Islet of Langerhans (tissue), 1 donor: Measurements from ENCODE around the gene BORCS8.
"Not testable (repeated sequence)": the region's sequence is repeated elsewhere in the genome, so short reads cannot be mapped to it uniquely, and the experiment has no call there.

ENCODE experiments used
- FAIRE-seq: peaks from one replicate; lab custom pipeline; 2011; peaks lifted over from hg19 to GRCh38; lab: Jason Lieb, UNC

Gene BORCS8

DNA sequence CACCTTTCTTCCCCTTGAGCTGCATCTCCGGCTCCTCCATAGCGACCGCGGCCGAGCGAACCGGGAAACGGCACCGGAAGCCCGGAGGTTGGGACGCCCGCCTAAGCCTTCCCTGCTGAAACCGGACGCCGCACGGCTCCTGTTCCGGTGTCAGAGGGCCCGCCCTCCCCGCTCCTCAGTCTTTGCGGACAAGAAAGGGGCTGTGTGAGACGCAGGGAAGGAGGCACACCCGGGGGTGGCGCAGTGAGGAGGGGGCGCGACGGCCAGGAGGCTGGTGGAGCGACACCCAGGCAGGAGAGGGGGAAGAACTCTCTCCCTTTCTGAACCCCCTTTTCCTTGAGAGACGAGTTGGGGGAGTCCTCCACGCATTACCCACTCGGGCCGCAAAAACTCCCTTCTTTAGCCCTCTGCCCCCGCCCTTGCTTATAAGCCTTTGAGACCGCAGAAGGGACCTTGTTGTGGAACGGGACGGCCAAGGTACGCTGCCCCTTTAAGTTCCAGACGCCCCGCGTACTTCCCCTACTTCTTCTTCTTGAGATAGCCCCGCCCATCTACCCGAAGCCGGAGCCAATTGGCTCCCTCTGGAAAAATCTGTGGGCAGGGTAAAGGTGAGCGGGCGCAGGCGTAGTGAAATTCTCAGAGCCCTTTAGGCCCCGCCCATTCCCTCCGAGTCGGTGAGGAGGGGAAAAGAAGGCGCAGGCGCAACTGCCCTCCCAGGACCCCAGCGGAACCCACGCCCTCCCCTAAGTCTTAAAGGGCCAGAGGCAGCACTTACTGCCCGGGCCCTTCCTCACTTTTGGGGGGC is at the start of gene BORCS8, which contains the start of gene RFXANK:
BORCS8 (minus strand) TSS at position 75 of the 805 bp plus-strand sequence; CDS start at position 40, 35 bp downstream.
RFXANK (plus strand) TSS at position 181 of the 805 bp plus-strand sequence. CDS start 1,689 bp downstream, outside the sequence.
- peak; percentile 84 for FAIRE-seq

DNA sequence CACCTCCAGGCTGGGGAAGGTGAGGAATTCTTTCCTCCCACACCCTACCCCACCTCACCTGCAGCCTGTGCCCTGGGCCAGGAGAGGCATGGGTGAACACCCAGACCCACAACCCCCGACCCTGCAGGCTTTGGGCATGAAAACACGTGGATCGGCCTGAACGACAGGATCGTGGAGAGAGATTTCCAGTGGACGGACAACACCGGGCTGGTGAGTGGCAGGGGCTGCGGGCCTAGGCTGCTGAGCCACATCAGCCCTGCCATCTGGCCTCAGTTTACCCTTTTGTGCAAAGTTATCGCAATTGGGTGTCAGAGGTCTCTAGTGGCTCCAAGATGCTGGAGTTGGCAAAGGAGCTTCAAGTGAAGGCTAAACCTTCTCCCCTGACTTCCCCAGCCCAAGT is 48.5 kb upstream of the BORCS8 start:
- no peak for FAIRE-seq

DNA sequence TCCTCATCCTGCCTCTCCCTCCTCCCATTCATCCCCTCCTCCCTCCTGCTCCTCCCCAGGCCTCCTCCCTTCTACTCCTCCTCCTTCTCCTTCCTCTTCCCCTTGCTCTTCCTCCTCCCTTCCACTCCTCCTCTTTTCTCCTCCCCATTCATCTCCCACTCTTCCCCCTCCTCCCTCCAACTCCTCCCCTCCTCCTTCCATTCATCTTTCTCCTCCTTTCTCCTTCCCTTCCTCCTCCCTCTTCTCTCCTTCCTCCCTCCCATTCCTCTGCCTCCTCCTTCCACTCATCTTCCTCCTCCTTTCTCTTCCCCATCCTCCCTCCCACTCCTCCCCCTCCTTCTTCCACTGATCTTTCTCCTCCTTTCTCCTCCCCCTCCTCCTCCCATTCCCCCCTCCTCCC is 47.7 kb upstream of the BORCS8 start:
- FAIRE-seq = no peak

DNA sequence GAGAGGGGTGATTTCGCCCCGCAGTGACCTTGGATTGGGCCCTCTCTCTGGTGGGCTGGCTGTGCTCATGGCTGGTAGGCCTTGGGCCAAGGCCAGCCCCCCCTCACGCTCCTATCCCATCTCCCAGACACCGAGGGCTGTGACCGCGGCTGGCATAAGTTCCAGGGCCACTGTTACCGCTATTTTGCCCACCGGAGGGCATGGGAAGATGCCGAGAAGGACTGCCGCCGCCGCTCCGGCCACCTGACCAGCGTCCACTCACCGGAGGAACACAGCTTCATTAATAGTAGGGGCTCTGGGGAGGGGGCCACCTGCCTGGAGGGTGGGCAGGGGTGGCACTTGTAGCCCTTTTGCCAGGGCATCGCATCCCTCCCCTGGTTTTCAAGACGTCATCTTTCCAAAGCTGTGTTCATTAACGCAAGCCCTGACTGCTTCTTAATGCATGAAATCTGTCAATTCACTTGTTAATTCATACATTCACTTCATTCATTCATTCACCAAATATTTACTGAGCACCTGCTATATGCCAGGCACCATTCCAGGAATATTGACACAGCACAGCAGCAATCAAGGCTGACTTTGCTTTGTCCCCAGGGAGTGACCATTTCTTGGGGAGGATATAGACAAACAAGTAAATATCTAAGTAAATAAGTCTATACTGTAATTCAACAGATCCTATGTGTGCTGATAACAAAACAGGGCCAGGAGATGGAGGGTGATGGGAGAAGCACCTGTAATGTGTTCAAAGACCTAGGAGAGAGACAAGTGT is 46.4 kb upstream of the BORCS8 start:
- no peak for FAIRE-seq

DNA sequence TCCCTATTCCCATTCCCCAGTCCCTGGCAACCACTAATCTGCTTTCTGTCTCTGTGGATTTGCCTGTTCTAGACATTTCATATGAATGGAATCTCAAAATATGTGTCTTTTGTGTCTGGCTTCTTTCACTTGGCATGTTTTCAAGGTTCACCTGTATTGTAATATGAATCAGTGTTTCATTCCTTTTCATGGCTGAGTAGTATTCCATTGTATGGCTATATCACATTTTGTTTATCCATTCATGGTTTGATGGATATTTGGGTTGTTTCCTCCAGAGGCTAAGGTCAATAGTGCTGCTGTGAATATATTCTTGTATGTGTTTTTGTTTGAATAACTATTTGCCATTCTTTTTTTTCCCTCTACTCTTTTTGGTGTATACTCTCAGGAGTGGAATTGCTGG is 44.2 kb upstream of the BORCS8 start:
- FAIRE-seq = no peak

DNA sequence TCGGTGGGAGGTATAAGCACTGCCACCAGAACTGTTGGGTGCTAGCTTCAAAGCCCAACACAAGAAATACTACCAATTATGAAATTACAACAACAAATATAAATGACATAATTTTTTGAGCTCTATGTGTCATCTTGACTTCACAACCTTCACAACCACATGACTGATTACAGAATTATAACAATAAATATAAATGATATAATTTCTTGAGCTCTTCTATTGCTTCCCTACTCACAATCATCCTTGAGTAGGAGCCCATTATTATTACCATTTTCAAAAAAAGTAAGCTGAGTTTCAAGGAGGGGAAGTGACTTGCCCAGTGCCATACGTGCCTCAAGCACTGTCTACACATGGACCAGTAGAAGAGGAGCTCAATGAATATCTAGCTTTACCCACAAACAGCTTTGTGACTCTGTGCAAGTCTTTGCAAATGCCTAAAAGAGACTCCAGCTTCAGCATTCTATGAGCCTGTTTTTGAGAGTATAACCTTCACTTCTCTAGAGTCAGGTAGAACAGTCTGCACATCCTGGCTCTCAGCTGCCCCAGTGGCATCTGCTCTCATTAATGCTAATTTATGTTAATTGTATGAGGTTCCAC is 42.4 kb upstream of the BORCS8 start:
- no peak for FAIRE-seq

DNA sequence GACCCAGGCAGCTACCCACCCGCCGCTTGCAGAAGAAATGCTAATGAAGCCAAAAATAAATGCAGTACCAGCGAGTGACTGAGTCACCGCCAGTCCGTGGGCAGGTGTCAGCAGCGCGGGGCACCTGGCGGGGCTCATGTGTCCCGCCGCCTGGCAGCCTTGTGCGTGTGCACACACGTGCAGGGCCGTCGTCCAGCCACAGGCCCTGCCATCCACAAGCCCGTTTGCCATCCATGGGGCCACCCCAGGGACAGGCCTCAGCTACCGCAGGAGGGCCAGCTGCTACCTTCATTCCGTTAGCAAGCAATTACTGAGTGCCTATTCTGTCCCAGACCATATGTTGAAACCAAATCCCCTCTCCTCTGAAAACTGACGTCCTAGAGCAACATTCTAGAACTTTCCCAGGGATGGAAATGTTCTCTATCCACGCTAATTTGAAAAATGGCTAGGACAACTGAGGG is 40.3 kb upstream of the BORCS8 start:
- FAIRE-seq = no peak

DNA sequence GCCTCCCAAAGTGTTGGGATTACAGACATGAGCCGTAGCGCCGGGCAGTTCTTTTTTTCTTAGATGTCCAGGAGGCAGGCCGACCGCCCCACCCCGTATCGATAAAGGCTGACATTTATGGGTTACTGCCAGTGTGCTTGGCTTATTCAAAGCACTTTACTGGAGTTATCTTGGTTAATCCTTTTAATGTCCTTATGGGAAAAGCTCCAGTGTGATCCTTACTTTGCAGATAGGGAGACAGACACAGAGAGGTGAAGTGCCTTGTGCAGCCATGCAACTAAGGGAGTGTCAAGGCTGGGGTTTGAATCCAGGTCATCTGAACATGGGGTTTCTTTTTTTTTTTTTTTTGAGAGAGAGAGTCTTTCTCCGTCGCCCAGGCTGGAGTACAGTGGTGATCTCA is 39.0 kb upstream of the BORCS8 start:
- FAIRE-seq = no peak

DNA sequence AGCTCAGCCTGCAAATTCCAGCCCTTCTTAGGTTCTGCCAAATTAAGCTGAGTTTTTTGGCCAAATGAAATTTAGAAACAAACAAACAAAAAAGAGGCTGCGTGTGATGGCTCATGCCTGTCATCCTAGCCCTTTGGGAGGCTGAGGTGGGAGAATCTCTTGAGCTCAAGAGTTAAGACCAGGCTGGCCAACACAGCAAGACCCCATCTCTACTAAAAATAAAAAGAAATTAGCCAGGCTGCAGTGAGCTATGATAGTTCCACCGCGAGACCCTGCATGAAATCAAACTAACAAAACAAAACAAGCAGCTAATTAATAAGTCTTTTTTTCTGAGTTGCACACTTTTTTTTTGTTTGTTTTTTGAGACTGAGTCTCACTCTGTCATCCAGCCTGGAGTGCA is 37.7 kb upstream of the BORCS8 start:
- FAIRE-seq = no peak

DNA sequence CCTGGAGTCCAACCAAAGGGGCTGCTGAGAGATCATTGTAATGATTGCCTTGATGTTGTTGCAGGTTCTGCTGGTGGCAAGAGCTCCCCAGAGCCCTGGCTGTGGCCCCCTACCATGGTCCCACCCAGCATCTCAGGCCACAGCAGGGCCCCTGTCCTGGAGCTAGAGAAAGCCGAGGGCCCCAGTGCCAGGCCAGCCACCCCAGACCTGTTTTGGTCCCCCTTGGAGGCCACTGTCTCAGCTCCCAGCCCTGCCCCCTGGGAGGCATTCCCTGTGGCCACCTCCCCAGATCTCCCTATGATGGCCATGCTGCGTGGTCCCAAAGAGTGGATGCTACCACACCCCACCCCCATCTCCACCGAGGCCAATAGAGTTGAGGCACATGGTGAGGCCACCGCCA is 35.3 kb upstream of the BORCS8 start:
- no peak for FAIRE-seq

DNA sequence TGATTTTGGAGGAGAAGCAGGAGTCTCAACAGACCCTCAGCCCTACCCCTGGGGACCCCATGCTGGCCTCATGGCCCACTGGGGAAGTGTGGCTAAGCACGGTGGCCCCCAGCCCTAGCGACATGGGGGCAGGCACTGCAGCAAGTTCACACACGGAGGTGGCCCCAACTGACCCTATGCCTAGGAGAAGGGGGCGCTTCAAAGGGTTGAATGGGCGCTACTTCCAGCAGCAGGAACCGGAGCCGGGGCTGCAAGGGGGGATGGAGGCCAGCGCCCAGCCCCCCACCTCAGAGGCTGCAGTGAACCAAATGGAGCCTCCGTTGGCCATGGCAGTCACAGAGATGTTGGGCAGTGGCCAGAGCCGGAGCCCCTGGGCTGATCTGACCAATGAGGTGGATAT is 34.7 kb upstream of the BORCS8 start:
- FAIRE-seq = no peak

DNA sequence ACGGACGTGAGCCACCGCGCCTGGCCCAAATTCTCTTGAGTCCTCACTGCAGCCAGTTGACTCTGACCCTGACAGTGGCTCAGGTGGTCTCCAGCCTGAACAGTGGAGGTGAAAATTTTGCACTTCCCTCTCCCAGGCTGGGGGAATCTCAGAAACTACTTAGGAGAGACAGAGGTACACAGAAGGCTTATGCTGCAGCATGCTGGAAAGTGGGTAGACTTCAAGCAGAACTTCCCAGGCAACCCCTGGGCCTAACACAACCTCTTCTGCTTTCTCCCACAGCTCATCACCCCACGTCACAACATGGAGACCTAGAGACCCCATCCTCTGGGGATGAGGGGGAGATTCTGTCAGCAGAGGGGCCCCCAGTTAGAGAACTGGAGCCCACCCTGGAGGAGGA is 34.3 kb upstream of the BORCS8 start:
- FAIRE-seq = no peak

DNA sequence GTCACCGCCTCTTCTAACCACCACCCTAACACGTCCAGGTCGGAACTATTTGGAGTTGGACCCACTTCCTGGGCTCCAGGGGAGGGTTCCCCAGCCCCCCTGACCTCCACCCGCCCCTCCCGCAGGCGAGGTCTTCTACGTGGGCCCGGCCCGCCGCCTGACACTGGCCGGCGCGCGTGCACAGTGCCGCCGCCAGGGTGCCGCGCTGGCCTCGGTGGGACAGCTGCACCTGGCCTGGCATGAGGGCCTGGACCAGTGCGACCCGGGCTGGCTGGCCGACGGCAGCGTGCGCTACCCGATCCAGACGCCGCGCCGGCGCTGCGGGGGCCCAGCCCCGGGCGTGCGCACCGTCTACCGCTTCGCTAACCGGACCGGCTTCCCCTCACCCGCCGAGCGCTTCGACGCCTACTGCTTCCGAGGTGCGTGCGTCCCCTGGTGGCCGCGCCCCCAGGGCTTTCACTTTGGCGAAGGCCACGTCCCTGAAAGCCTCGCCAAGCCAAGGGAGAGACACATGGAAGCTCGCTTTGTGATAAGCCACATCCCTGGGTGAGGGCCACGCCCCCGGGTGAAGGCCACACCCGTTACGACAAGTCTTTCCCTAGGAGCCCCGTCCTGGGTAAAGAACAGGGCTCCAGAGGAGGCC is 33.0 kb upstream of the BORCS8 start:
- no peak for FAIRE-seq

DNA sequence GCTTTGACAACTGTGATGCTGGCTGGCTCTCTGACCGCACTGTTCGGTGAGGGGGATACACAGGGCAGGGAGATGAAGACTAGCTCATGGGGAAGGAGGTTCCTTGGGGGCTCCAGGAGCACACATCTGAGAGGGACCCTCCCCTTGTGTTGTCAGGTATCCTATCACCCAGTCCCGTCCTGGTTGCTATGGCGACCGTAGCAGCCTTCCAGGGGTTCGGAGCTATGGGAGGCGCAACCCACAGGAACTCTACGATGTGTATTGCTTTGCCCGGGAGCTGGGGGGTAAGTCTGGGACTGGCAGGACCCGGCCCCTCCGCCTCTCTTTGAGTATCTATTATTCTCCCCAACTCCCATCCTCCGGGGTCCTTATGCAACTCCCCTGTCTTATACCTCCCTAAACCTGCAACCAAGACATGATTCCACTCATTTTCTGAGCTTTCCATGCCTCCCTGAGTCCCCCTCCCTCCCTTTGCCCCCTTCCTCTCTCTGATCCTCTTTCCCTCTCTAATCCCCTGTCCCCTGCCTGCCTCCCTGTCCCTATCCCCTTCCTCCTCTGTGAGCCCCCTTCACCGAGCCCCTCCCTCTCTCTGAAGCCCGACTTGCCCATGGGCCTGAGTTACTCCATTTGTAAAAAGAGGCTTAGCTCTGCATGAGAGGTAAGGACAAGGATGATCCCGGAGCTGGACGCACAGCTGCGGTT is 32.3 kb upstream of the BORCS8 start:
- FAIRE-seq = no peak

DNA sequence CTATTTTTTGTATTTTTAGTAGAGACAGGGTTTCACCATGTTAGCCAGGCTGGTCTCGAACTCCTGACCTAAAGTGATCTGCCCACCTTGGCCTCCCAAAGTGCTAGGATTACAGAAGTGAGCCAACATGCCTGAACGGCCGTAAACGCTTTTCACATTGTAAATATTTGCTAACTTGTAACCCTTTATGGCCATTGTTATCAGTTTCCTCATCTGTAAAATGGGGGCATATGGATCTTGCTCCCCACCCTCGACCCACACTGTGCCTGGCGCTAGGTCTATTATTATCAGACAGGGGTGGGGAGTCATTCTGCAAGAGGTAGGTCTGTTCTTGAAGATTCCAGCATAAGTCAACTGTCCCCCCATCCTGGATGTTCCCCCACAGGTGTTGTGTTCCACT is 31.7 kb upstream of the BORCS8 start:
- FAIRE-seq = no peak

DNA sequence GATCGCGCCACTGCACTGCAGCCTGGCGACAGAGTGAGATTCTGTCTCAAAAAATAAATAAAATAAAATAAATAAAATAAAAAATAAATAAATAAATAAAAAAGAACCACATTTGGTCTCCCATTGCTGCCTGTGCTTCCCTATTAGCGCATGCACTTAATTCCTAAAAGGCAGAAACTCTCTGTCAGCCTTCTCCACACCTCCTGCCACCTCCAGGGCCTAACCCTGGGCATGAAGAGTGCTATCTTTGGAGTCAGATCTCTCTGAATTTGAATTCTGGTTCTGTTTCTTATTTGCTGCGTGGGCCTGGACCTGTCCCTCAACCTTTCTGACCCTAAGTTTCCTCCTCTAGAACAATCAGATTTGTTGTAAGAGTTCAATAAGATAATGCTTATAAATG is 31.1 kb upstream of the BORCS8 start:
- FAIRE-seq = no peak

DNA sequence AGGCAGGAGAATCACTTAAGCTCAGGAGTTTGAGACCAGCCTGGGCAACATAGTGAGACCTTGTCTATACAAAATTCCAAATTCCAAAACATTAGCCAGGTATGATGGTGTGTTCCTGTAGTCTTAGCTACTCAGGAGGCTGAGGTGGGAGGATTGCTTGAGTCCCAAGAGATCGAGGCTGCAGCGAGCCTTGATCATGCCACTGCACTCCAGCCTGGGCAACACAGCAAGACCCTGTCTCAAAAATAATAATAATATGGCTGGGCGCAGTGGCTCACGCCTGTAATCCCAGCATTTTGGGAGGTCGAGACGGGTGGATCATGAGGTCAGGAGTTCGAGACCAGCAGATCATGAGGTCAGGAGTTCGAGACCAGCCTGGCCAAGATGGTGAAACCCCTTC is 29.0 kb upstream of the BORCS8 start:
- not testable (repeated sequence) for FAIRE-seq

DNA sequence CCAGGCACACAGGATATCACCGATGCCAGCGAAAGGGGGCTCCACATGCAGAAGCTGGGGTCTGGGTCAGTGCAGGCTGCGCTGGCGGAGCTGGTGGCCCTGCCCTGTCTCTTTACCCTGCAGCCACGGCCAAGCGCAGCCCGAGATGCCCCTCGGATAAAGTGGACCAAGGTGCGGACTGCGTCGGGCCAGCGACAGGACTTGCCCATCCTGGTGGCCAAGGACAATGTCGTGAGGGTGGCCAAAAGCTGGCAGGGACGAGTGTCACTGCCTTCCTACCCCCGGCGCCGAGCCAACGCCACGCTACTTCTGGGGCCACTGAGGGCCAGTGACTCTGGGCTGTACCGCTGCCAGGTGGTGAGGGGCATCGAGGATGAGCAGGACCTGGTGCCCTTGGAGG is 27.0 kb upstream of the BORCS8 start:
- no peak for FAIRE-seq

DNA sequence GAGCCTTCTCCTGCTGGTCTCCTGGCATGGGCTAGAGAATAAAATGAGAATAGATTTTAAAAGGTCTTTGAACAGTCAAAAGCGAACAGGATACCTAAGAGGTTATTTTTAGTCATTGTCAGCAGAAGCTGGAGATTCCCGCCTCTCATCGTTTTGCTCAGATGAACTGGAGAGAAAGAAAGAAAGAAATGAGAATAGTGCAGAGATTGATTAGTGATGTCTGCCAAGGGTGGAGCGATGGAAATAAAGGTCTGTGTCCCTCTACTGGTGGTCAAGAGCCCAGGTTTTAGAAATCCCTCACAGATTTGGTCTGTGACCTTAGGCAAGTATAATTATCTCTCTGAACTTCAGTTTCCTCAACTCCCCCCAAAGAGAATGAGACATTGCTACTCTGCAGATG is 25.1 kb upstream of the BORCS8 start:
- FAIRE-seq = no peak

DNA sequence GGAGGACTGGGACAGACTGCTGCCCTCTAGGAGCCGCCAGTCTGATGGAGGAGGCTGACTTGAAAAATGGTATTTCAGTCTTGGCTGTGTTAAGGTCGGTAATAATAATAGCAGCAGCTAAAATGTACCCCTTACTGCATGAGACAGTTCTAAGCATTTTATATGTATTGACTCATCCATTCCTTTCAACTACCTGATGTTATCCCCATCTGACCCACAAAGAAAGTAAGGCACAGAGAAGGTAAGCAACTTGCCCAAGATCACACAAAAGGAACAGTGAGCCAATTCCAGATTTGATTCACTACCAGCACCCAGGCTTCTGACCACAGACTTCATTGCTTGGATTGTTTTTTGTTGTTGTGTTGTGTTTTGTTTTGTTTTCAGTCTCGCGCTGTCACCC is 23.8 kb upstream of the BORCS8 start:
- FAIRE-seq = no peak

DNA sequence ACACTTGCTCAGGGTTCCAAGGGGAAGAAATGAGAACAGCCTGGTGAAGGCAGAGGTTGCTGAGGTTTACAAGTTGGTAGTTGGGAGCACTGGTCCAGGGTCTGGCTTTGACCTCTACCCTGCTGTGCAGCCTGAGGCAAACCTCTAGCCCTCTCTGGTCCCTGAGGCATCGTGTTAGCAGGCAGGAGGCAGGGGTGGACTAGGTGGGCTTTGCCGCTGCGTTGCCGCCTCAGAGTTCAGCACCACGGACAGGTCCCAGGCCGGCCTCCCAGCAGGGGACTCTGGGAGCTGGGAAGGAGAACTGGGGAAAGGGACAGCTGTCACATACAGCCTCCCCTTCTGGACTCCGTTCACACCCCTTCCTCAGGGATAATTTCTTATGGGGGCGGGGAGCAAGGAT is 22.9 kb upstream of the BORCS8 start:
- FAIRE-seq = no peak

DNA sequence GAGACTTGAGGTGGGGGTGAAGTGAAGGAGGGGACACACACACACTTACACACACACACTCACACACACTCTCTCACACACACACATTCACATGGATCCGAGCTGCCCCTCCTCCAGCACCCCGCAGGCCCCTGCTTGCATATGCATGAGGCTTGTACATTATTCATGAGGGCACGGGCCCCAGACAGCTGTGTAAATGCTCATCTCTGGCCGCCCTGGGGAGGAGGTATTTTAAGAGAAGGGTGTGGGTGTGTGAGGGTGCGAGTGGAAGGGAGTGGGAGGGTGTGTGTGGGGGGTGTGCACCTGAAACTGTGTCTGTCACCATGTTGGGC is 22.2 kb upstream of the BORCS8 start:
- no peak for FAIRE-seq
